Suppressor macrophage treated with lipopolysaccharide for 4 hours (primary cell): ENCODE results near the gene MRAP2.
A peak's percentile ranks its signal among the peaks of the same experiment; 100 is the strongest.
"Not testable (repeated sequence)": the region's sequence is repeated elsewhere in the genome, so short reads cannot be mapped to it uniquely, and the experiment has no call there.

Experiments
- DNase-seq: peaks from one replicate; pipeline ENCODE4 v3.0.0-alpha.2; 2020

The MRAP2 gene

DNA sequence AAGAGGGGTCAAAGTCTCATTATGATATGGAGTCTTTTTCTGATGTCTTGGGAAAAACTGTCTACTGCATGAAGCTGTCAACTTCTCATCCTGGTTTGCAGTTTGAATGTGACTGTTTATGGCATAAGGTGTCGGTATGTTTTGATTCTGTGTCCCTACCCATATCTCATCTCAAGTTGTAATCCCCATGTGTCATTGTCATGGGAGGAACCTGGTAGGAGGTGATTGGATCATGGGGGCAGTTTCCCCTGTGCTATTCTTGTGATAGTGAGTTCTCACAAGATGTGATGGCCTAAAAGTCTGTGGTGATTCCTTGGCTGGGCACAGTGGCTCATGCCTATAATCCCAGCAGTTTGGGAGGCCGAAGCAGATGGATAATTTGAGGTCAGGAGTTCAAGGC is 47.6 kb downstream of the MRAP2 start:
- no peak for DNase-seq

DNA sequence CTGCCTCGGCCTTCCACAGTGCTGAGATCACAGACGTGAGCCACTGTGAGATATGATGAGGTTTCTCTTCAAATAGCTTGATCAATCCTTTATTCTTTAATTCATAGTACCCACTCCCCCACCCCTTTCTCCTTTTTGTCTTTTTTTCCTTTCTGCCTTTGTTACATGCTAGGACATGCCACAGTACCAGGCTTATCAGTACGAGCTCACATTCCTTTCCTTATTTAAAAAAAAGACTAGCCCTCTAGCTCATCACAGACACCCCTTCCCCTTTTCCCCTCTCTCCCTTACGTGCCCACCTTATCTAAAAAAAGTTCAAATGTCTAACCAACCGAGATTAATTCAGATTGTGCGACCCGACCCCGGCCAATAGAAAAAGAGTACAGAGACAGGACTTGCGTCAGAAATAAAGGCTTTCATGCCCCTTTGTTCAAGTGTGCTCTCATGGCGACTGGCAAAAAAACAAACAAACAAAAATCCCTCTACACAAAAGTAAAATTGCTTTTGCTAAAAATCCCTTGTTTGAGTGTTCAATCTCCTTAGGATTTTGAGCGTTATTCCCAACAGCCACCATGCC is 49.2 kb downstream of the MRAP2 start:
- DNase-seq = no peak

DNA sequence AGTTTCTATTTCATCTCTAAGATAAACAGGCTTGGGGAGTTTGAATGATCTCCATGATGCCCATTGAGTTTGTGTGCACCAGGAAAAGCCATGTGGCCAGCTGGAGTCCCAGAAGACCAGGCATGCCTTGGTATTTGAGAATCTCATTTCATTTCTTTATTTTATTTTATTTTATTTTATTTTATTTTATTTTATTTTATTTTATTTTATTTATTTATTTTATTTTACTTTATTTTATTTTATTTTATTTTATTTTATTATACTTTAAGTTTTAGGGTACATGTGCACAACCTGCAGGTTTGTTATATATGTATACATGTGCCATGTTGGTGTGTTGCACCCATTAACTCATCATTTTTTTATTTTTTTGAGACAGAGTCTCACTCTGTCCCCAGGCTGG is 51.1 kb downstream of the MRAP2 start:
- DNase-seq = not testable (repeated sequence)

- no peak for DNase-seq
These were observed 52.5 kb downstream of the MRAP2 start for GRCh38 chr6:84086056-84086455.

- no peak for DNase-seq
These were observed 53.2 kb downstream of the MRAP2 start for GRCh38 chr6:84086545-84087429.

GRCh38 chr6:84089081-84089480 is 55.5 kb downstream of the MRAP2 start:
- no peak for DNase-seq

DNA sequence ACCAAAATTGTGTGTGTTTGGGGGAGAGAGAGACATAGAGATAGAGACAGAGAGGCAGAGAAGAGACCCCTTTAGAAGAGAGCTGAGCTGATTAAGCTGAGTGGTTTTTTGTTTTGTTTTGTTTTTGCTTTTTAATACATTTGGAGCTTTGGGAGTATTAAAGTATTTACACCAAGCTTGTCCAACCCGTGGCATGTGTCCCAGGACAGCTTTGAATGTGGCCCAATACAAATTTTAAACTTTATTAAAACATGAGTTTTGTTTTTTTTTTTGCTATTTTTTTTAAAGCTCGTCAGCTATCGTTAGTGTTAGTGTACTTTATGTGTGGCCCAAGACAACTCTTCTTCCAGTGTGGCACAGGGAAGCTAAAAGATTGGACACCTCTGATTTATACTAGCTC is 56.0 kb downstream of the MRAP2 start:
- DNase-seq = no peak

DNA sequence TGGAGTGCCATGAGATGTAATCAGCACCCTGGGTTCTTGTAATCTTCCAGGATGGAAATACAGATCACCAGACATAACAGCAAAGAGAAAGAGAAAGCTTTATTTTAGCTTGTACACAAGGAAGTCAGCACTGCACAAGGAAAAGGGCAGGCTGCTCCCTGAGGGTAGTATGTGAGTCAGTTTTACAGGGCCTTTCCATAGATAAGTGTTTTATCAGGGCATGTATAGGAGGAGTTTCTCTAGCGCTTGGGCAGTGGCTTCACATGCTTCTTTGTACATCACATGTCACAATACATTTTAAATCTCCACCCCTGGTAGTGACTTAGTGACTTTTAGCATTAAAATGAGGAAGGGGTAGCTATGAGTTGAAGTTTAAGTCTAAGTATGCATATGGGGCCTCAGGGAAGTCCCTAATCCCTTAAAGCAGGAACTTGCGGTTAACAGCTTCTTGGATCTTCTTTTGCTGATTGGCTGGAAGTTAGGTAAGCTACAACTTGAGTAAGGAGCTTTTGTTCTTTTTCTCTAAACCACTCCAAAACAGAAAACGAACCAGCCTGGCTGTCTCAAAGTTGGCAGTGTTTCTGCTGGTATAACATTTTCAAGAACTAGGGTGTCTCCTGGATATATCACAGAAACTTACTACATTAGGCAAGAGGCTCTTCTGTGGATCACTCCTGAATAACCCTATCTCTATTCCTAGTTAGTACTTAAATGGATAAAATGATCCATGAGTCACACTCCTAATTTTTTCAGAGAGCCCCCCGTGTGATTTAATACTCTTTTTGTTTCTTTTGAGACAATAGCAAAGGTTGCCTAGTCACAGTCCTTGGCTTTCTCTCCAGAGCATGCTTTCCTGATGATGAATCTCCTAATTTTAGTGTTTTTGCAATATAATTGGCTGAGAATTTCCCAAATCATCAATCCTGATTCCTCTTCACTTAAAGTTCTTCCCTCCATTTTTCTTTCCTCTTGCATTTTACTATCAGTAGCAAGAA is 60.2 kb downstream of the MRAP2 start:
- DNase-seq = peak; percentile 62

DNA sequence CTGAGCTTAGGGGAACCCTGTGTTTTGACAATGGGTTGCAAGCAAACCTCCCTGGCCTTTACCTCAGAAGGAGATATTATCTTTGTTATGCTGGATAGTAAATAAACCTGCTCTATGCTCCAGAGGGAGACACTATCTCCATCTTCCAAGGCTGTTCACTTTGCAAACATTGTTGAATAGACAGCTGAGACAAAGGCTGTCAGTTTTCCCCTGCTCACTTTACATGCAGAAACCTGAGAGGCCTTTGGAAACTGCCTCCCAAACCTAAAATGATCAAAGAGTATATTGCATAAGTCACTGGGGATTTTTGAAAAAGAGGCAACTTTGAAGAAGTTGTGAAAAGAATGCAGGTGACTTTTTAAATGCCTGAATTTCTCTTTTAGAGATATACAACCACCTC is 61.6 kb downstream of the MRAP2 start:
- no peak for DNase-seq

GRCh38 chr6:84103029-84103428 is 69.5 kb downstream of the MRAP2 start:
- DNase-seq = no peak

DNA sequence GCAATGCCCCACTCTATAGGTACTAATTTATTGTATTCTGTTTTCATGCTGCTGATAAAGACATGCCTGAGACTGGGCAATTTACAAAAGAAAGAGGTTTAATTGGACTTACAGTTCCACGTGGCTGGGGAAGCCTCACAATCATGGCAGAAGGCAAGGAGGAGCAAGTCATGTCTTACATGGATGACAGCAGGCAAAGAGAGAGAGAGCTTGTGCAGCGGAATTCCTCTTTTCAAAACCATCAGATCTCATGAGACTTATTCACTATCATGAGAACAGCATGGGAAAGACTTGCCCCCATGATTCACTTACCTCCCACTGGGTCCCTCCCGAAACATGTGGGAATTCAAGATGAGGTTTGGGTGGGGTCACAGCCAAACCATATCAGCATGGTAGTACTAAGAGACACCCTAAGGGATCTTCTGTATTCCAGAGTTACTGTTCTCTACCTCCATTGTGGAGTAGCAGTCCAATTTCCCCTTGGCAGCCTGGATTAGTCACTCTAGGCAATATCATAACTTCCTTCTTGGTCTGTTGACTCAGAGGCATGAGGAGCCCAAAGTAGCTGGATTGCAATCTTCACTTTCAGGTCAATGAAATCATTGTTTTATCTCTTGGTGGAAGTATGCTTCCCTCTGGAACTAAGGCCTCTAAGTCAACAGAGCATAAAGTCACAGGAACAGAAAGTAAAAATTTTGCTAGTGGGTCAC is 71.8 kb downstream of the MRAP2 start:
- DNase-seq = peak; percentile 79

DNA sequence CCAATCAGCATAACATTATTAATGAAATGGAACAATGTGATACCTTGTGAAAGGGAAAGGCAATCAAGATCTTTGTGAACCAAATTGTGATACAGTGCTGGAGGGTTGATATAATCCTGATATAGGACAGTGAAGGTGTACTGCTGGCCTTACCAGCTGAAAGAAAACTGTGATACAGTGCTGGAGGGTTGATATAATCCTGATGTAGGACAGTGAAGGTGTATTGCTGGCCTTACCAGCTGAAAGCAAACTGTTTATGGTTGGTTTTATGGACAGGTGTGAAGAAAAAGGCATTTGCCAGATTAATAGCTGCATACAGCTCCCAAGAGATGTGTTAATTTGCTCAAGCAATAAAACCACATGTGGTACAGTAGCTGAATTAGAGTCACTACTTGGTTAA is 73.9 kb downstream of the MRAP2 start:
- DNase-seq = no peak

- DNase-seq = not testable (repeated sequence)
These were observed 77.8 kb downstream of the MRAP2 start for GRCh38 chr6:84111351-84111750.

GRCh38 chr6:84114933-84115594 is 81.5 kb downstream of the MRAP2 start:
- DNase-seq = not testable (repeated sequence)

DNA sequence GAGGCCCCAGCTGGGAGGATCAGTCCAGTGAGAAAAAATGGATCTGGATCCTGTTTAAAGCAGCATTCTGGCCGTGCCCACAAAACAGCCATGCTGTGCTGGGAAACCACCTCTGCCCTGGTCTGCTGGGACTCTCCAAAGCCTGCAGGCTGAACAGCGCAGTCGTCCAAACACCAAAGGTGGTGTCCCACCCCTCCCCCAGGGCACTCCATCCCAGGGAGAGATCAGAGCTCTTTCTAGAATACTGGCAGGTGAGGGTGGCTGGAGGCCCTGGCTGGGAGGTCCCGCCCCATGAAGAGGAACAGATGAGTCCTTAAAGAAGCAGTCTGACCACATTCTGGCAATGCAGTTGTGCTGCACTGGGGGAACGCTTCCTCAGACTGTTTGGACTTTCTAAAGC is 84.6 kb downstream of the MRAP2 start:
- DNase-seq = no peak

GRCh38 chr6:84119277-84119676 is 85.7 kb downstream of the MRAP2 start:
- DNase-seq = no peak

GRCh38 chr6:84123186-84123585 is 89.6 kb downstream of the MRAP2 start:
- no peak for DNase-seq

- not testable (repeated sequence) for DNase-seq
These were observed 96.0 kb downstream of the MRAP2 start for GRCh38 chr6:84129588-84129987.

DNA sequence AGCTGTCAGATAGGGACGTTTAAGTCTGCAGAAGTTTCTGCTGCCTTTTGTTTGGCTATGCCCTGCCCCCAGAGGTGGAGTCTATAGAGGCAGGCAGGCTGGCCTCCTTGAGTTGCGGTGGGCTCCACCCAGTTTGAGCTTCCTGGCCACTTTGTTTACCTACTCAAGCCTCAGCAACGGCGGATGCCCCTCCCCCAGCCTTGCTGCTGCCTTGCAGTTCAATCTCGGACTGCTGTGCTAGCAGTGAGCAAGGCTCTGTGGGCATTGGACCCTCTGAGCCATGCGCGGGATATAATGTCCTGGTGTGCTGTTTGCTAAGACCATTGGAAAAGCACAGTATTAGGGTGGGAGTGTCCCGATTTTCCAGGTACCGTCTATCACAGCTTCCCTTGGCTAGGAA is 99.8 kb downstream of the MRAP2 start:
- not testable (repeated sequence) for DNase-seq

DNA sequence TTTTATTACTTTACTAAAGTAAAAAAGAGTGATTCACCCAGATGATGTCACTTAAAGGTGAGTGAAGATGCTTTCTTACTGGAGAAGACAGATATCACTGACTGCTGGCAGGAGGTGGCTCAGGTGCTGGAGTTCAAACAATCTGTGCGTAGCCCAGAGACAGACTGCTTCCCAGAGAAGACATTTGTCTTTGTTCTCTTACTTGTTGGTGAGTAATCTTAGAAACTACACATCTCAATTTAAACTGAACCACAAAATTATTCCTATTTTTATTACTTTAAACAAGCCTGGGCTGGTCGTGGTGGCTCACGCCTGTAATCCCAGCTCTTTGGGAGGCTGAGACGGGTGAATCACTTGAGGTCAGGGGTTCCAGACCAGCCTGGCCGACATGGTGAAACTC is 101.7 kb downstream of the MRAP2 start:
- no peak for DNase-seq

GRCh38 chr6:84136364-84137050 is 102.9 kb downstream of the MRAP2 start:
- DNase-seq = no peak

- no peak for DNase-seq
These were observed 103.4 kb downstream of the MRAP2 start for GRCh38 chr6:84137051-84137375.
